Measurements from ENCODE around the gene EIF2A. TPM values are rescaled to one million over a fixed set of nuclear protein-coding genes. Genes with fewer than 3 reads are reported as not detected.

EIF2A gene
- total and polyA plus RNA-seq, 11 donors = 44.3 to 112 (median 68.0) TPM

DNA sequence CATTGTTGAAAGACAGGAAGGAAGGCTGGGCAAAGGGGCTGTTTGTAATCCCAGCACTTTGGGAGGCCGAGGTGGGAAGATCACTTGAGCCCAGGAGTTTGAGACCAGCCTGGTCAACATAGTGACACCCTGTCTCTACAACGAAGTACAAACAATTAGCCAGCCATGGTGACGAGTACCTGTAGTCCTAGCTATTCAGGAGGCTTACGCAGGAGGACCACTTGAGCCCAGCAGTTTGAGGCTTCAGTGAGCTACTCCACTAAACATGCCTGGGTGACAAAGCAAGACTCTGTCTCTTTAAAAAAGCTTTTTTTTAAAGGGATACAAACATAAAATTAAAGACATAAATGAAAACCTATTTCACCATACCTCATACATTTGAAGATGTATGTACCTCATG, 11.4 kb upstream of the EIF2A start:
- Histone ChIP-seq H3K36me3 (no peaks in the 10 kb centered on the region), H3K4me3 (no peak overlapping the region), H3K4me1 (no peaks in the 10 kb centered on the region), H3K9me3 (no peaks in the 10 kb centered on the region), H3K27me3 (no peaks in the 10 kb centered on the region), H3K27ac (no peak overlapping the region)
- ATAC-seq (no peak), DNase-seq (no peak)
- 75 to 86% (median 83%) methylated on average over 4 of the region's 4 CpGs for WGBS, 4 donors
- intact Hi-C loops (cut with DNase I) = loop anchor here in 1 of 10 donors (10.0 kb wide), 1 partner anchor 170 kb away; the partner anchor contains the start of gene ERICH6
- TF ChIP-seq, protein P1, sequence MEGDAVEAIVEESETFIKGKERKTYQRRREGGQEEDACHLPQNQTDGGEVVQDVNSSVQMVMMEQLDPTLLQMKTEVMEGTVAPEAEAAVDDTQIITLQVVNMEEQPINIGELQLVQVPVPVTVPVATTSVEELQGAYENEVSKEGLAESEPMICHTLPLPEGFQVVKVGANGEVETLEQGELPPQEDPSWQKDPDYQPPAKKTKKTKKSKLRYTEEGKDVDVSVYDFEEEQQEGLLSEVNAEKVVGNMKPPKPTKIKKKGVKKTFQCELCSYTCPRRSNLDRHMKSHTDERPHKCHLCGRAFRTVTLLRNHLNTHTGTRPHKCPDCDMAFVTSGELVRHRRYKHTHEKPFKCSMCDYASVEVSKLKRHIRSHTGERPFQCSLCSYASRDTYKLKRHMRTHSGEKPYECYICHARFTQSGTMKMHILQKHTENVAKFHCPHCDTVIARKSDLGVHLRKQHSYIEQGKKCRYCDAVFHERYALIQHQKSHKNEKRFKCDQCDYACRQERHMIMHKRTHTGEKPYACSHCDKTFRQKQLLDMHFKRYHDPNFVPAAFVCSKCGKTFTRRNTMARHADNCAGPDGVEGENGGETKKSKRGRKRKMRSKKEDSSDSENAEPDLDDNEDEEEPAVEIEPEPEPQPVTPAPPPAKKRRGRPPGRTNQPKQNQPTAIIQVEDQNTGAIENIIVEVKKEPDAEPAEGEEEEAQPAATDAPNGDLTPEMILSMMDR (IDR thresholded peaks at IDR 0.05) = no peak
- no peak for TF ChIP-seq POLR2A (IDR thresholded peaks at IDR 0.05)

DNA sequence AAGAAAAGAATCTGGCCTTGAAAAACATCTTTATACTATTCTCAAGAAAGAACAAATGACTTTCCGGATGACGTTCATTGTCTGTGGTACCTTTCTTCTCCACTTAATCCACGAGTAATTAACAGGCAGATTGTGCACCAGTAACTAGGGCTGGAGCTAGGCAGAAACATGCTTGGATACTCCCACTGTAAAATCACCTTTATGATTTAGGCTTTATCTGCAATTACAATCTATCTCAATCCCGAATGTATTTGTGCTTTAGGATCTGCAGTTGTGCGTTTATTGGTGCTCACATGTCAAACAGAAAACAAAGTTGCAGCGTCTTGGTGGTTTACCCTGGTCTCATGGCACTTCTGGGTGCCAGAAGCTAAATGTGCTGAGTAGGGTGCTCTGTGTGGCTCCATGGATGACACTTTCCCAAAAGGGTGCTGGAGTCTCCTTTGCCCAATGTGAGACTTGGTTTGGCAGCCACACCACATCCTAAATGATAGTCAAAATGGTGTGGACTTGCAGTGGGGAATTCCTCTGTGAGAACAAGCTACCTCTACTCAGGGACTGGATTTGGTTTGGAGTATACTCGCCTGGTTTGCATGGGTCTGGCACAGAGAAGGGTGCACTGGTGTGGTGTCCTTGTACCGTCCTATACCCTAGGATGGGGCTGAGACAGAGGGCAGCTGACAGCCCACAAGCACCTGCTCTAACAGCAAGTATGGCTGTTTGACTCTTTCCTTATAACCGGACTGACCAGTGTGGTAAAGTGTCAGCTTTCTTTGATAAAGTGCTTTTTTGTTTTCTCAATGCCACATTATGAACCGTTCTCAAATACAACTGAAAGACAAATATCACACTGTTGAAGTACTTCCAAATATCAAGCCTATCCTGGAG, 8.0 kb upstream of the EIF2A start:
- 88 to 92% (median 89%) methylated on average over 10 of the region's 10 CpGs for WGBS, 4 donors
- intact Hi-C loops (cut with DNase I) = loop anchor here in 1 of 10 donors (10.0 kb wide), 1 partner anchor 166 kb away; the partner anchor contains the start of gene ERICH6
- no peak for DNase-seq
- peaks cover 0 to 28% (median 0%) of the 10 kb centered on the region in 12 donors for H3K4me1 ChIP-seq
- H3K9me3 ChIP-seq = no peaks in the 10 kb centered on the region
- no peaks in the 10 kb centered on the region for H3K27me3 ChIP-seq
- peak; percentile 22 to 55 (median 33) for ATAC-seq
- TF ChIP-seq, protein P1 (IDR thresholded peaks at IDR 0.05) = no peak
- TF ChIP-seq POLR2A (IDR thresholded peaks at IDR 0.05) = no peak
- H3K27ac ChIP-seq = no peak overlapping the region
- H3K36me3 ChIP-seq = peaks cover 0 to 31% (median 20%) of the 10 kb centered on the region in 9 donors
- no peak overlapping the region for H3K4me3 ChIP-seq

DNA sequence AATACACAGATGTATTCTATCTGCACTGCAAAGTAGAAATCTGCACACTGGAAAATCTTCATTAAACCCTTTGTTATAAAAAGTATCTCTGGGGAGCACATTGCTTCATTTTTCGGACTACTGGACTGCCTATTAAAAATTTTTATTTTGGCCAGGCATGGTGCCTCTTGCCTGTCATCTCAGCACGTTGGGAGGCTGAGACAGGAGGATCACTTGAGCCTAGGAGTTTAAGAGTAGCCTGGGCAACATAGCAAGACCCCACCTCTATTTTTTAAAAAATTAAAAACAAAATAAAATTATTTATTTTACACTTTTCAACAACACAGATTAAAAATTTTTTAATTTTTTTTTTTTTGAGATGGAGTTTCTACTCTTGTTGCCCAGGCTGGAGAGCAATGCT, 6.3 kb upstream of the EIF2A start:
- DNase-seq = no peak
- no peak for ATAC-seq
- Histone ChIP-seq H3K27ac (no peak overlapping the region), H3K9me3 (no peaks in the 10 kb centered on the region), H3K4me1 (peaks cover 0 to 43% (median 13%) of the 10 kb centered on the region in 12 donors), H3K36me3 (peaks cover 0 to 40% (median 29%) of the 10 kb centered on the region in 9 donors), H3K27me3 (no peaks in the 10 kb centered on the region), H3K4me3 (no peak overlapping the region)
- intact Hi-C loops (cut with DNase I) = loop anchor here in 6 of 10 donors (10.0 kb wide), 4 partner anchors 65 to 325 kb away; partner anchors contain the start of genes SIAH2 (in 3 of the 6), ERICH6 (in 1 of the 6) and SELENOT (in 1 of the 6)
- TF ChIP-seq, protein P1 (IDR thresholded peaks at IDR 0.05) = no peak
- TF ChIP-seq POLR2A (IDR thresholded peaks at IDR 0.05) = no peak
- WGBS, 4 donors = 81 to 91% (median 90%) methylated on average over 2 of the region's 2 CpGs

DNA sequence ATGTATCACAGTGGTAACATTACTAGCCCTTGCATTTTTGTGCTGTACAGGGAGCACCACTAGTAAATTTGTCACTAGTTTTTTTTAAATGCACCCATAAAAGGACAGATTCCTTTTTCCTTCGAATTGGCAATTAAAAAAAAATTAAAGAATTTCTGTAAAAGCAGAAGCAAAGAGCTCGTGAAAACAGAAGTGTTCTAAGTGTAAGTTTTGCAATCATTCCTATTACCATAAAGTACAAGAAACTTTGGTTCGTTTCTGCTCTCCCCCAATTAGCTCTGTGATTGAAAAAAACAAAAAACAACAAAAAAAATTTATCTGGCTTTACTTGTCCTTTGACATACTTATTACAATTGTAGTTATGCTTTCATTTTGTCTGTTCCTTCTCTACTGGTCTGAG, 5.6 kb upstream of the EIF2A start:
- Histone ChIP-seq H3K9me3 (no peaks in the 10 kb centered on the region), H3K36me3 (peaks cover 0 to 40% (median 29%) of the 10 kb centered on the region in 9 donors), H3K27ac (peak overlapping the region in 1 of 12 donors; percentile 70), H3K4me1 (peaks cover 0 to 43% (median 13%) of the 10 kb centered on the region in 12 donors), H3K27me3 (no peaks in the 10 kb centered on the region), H3K4me3 (no peak overlapping the region)
- DNase-seq = no peak
- intact Hi-C loops (cut with DNase I) = loop anchor here in 6 of 10 donors (10.0 kb wide), 4 partner anchors 64 to 324 kb away; partner anchors contain the start of genes SIAH2 (in 3 of the 6), ERICH6 (in 1 of the 6) and SELENOT (in 1 of the 6)
- no peak for ATAC-seq
- WGBS, 4 donors = 85 to 89% (median 86%) methylated on average over 3 of the region's 3 CpGs
- TF ChIP-seq, protein P1 (IDR thresholded peaks at IDR 0.05) = no peak
- TF ChIP-seq POLR2A (IDR thresholded peaks at IDR 0.05) = no peak

All from heart left ventricle (tissue), 16 donors.